ENCODE results near the gene NKD2.

Gene NKD2

DNA sequence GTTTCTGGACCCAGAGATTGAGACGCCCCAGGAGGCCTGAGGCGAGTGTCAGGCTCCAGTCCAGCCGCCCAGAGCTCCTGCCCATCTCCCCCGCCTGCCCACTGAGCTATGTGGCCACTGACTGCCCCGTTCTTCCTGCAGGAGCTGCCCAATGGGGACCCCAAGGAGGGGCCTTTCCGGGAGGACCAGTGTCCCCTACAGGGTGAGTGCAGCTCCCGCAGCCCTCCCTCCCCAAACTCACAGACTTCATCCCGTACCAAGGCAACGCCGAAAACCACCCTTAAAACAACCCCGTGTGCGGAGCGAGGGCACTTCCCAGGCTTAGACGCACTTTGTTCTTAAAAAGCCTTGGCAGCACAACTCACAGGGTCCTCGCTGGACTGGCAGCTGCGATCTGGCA, 23.4 kb downstream of the NKD2 start:
- DNase-seq = no peak

DNA sequence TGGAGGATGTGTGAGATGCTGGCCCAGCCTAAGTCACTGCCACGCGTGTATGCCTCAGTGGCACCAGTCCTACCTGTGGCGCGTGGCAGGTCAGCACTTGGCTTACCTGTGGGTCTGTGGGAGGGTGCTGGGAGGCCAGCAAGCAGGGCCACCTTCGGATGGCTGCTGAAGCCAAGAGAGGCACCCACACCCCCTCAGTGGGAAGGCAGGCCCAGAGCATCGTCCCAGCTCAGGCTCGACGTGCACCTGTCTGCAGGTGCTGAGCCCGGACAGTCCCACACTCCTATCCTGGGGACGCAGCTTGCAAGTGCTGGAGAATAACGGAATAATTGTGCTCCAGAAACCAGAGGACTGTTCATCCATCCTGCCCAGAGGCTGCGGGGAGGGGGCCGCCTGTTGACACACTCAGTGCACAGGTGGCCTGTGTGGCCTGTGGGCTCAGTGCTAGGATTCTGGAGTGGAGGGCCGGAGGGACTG, 24.0 kb downstream of the NKD2 start:
- DNase-seq = no peak

DNA sequence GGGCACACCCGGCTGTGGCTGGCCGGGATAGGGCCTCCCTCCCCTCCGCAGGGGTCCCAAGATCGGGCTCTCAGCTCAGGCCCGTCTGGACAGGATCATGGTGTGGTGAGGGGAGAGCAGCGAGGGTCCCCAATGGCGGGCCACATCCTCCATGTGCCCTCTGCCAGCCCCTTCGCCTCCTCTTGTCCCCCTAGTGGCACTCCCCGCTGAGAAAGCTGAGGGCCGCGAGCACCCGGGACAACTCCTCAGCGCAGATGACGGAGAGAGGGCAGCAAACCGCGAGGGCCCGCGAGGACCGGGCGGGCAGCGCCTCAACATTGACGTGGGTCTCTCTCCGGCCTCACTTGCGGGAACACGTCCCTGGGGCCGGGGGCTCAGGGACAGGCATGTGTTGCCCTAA, 24.6 kb downstream of the NKD2 start:
- no peak for DNase-seq

DNA sequence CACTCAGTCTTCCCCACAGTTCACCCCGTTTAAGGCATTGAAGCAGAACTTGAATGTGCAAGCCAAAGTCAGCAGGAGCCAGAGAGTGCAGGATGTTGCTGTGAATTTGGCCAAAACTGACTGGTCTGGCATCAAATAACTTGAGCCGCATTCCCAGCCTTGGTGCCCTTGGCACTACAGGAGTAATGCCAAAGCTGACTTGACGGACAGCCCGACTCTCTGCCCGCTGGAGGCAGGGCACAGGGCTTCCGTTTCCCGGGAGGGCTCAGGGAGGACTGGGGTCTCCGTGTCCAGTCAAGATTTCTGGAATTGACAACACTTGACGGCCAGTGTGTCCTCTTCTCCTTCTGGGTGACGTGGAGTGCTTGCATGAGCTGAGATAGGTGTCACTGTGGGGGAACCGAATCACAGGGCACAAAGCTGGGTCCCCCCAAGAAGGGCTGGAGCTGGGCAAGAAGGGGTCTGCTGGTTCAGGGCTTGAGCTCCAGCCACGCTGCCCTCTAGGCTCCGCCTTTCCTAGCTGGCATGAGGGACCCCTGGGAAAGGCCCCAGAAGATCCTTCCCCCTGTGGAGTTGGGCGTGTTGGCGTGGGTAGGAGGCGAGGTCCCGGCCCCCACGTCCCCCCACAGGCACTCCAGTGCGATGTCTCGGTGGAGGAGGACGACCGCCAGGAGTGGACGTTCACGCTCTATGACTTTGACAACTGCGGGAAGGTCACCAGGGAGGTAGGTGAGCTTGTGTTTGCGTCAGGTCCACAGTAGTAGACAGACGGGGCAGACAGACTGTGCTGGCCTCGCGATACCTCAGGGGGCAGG, 25.2 kb downstream of the NKD2 start:
- DNase-seq = no peak

DNA sequence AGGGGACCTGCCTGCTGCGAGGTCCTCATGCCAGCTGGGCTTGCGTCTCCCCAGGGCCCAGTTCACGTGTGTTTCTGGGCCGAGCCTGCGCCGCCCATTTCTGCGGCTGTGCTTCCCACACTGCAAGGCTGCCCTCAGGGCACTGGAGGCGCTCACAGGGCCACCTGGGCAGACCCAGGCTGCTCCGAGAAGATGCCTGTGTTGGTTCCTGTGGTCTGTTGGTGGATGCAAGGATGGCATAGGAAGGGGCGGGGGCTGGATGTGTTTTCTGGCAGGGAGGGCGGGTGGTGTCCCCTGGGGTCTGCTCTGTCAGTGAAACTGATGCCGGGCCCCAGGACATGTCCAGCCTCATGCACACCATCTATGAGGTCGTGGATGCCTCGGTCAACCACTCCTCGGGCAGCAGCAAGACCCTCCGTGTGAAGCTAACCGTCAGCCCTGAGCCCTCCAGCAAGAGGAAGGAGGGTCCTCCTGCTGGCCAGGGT, 25.9 kb downstream of the NKD2 start:
- DNase-seq = no peak

DNA sequence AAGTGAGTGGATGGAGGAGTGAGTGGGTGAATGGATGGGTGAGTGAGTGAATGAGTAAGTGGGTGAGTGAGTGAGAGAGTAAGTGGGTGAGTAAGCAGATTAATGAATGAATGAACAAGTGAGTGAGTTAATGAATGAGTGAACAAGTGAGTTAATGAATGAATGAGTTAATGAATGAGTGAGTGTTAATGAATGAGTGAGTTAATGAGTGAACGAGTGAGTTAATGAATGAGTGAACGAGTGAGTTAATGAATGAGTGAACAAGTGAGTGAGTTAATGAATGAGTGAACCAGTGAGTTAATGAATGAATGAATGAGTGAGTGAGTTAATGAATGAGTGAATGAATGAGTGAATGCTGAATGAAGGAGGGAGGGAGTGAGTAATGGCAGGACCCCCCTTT, 26.4 kb downstream of the NKD2 start:
- no peak for DNase-seq

DNA sequence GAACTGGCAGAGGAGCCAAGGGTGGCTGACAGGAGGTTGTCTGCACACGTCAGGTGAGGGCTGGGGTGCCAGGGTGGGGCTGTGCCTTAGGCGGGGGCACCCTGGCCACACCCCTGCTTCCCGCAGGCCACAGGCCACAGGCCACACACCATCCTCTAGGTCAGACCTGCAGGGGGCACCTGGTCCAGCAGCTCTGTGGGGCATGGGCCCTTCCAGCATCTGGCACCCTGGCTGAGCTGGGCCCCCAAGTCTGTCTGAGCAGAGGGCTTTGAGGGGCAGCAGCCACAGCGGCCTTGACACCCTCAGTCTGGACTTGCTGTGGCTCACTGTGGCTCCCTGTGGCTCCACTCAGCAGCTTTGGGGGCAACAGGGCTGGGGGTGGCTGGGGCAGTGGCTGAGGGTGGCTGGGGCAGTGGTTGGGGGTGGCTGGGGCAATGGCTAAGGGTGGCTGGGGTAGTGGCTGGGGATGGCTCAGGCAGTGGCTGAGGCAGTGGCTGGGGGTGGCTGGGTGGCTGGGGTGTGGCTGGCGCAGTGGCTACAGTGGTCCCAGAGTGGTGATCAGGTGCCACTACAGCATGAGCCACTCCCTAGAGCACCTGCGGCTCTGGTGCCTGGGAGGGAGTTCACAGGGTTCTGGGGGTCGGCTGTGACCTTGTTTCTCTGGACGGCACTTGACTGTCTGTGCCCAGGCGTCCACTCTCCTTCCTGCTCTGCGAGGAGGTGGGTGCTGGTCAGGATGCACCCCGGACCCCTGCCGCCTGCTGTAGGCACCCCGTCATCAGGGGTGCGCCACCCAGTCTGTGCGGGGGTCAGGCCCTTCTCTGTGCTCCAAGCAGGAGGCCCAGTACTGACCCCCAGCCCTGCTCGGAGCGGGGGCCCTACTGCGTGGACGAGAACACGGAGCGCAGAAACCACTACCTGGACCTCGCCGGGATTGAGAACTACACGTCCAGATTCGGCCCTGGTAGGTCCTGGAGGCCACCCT, 27.1 kb downstream of the NKD2 start:
- DNase-seq = no peak

DNA sequence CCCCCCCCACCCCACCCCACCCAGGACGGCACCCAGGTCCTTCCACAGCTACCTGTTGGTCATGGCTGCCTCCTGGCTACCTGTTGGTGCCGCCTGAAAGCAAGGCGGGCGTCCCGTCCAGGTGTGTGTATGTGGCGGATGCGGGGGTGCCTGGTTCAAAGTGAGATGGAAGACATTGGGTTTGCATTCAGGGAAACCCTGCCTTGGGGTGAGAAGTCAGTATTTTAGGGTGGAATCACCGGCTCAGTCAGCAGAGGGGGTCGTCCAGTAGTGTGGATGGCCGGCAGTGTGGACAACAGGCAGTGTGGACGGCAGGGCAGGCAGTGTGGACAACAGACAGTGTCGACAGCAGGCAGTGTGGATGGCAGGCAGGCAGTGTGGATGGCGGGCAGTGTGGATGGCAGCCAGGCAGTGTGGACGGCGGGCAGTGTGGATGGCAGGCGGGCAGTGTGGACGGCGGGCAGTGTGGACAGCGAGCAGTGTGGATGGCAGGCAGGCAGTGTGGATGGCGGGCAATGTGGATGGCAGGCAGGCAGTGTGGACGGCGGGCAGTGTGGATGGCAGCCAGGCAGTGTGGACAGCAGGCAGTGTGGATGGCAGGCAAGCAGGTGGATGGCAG, 28.0 kb downstream of the NKD2 start:
- no peak for DNase-seq

DNA sequence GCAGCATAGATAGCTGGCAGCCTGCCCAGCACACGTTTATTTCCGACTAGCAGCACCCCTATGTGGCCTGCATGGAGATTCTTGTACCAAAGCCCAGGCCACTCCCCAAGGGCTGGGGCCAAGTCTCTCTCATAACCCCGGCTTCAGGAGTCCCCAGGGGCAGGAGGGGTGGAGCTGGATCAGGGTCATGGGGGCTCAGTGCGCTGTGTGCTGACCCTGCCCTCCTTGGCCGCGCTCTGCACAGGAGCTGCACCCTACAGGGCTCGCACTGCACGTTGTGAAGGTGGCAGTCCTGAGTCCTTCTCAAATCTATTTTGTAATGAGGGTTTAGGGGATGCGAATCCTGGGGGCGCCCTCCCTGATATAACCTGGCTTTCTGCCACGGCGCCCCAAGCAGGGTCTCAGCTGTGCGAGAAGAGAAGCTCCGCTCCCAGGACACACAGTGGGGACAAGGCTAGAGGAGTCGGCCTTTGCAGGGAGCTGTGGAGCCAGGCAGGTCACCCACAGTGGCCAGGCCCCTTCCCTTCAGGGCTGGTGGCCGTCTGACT, 28.6 kb downstream of the NKD2 start:
- no peak for DNase-seq

DNA sequence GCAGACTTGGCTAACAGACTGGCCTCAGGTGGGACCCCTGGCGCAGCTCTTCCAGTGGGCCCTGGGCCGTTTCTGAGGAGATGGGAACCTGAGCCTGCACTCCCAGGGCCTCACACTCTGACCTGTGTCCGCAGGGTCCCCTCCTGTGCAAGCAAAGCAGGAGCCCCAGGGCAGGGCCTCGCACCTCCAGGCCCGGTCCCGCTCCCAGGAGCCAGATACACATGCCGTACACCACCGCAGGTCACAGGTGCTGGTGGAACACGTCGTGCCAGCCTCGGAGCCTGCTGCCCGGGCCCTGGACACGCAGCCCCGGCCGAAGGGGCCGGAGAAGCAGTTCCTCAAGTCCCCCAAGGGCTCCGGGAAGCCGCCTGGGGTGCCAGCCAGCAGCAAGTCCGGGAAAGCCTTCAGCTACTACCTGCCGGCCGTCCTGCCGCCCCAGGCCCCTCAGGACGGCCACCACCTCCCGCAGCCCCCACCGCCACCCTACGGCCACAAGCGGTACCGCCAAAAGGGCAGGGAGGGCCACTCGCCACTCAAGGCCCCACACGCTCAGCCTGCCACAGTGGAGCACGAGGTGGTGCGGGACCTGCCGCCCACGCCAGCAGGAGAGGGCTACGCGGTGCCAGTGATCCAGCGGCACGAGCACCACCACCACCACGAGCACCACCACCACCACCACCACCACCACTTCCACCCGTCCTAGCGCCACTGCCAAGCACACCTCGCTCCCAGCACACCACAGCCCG, 29.2 kb downstream of the NKD2 start:
- DNase-seq = no peak

DNA sequence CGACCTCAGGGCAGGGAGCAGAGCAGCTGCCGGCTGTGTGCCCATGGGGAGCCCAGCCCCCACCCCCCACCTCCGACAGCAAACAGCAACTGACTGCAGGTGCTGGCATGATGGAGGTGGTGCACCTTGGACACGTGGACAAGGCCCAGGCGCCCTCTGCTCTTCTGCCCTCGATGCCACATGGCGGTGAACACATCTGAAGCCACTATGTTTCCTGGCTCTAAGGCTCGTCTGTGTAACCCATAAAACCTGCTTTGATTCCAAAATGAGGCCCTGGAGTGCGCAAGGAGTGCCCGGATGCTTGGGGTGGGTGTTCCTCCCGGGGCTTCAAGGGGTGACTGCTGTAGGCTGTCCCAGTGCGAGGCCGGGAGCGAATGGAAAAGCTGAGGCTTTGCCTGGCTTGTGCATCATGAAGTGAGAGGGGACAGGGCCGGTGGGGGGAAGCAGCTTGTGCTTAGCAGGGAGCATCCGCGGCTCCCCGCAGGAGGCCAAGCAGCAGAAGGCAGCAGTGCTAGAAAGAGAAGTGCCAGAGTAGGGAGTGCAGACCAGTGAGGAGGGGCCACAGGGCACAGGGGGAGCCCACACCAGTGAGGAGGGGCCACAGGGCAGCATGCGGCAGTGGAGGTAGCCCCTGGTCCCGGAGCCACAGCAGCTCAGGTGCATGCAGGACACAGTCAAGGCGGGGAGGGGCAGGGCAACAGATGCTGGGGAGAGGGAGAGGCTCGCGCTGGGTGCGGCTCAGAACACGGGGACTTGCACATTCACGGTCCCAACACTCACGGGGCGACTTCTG, 30.0 kb downstream of the NKD2 start:
- DNase-seq = no peak

DNA sequence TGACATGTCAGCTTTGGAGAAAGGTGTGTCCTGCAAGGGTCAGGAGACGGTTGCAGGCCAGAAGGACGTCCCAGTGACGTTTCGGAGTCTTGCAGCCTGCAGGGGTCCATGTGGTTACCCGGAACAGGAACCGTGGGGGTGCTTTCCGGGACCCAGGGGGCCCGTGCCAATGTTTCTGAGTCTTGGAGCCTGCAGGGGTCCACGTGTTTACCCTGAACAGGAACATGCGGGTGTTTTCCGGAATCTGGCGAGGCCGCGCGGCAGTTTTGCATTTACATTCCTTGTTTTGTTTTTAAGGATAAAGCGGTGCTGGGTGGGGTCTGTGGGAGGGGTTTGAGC, 30.6 kb downstream of the NKD2 start:
- DNase-seq = no peak

DNA sequence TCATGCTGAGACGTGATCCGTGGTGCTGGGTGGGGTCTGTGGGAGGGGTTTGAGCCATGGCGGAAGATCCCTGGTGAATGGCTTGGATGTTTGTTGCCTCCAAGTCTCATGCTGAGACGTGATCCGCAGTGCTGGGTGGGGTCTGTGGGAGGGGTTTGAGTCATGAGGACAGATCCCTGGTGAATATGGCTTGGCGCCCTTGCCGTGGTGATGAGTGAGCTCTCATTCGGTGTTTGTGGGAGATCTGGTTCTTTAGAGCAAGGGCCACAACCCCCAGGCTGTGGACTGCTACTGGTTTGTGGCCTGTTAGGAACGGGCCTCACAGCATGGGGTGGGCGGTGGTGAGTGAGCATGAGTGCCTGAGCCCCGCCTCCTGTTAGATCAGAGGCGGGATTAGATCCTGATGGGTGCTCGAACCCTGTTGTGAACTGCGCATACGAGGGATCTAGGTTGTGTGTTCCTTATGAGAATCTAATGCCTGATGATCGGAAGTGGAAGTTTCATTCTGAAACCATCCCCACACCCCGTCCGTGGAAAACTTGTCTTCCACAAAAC, 31.2 kb downstream of the NKD2 start:
- no peak for DNase-seq

DNA sequence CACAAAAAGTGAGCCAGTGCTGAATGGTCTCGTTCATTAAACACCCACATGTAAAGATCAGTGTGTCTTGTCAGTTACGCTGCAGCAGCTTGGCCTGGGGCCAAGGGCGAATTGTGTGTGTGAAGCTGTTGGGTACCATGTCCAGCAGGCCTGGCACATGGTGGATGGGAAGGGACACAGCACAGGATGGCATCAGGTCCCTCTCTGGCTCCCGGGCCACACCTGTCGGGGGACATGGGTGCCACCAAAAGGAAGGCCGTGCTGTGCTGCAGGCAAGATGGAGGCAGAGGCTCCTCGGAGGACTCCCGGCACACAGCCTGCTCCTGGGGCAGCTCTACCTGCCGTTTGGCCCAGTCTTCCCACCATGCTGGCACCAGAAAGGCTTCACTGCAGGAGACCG, 32.0 kb downstream of the NKD2 start:
- no peak for DNase-seq

DNA sequence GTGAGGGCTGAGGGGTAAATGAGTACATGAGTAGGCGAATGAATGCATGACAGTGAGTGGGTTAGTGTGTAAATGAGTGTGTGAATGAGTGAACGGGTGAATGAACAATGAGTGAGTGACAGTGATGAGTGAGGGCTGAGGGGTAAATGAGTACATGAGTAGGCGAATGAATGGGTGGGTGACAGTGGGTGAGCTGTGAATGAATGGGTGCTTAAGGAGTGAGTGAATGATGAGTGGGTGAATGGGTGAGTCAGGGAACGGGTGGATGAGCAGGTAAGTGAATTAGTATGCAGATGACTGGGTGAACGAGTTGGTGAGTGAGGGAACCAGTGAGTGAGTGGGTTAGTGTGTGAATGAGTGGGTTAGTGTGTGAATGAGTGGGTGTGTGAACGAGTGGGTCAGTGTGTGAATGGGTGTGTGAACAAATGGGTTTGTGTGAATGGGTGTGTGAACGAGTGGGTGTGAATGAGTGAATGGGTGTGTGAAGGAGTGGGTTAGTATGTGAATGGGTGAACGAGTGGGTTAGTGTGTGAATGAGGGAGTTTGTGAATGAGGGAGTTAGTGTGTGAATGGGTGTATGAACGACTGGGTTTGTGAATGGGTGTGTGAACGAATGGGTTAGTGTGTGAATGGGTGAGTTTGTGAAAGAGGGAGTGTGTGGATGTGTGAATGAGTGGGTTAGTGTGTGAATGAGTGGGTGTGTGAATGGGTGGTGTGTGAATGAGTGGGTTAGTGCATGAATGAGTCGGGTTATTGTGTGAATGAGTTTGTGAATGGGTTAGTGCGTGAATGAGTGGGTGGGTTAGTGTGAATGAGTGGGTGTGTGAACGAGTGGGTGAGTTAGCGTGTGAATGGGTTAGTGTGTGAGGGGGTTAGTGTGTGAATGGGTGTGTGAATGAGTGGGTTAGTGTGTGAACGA, 32.9 kb downstream of the NKD2 start:
- DNase-seq = no peak

DNA sequence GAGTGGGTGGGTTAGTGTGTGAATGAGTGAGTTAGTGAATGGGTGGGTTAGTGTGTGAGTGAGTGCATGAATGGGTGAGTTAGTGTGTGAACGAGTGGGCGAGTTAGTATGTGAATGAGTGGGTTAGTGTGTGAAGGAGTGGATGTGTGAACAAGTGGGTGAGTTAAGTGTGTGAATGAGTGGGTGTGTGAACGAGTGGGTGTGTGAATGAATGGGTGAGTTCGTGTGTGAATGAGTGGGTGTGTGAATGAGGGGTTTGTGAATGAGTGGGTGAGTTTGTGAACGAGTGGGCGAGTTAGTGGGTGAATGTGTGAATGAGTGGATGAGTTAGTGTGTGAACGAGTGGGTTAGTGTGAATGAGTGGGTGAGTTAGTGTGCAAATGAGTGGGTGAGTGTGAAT, 34.0 kb downstream of the NKD2 start:
- DNase-seq = no peak

DNA sequence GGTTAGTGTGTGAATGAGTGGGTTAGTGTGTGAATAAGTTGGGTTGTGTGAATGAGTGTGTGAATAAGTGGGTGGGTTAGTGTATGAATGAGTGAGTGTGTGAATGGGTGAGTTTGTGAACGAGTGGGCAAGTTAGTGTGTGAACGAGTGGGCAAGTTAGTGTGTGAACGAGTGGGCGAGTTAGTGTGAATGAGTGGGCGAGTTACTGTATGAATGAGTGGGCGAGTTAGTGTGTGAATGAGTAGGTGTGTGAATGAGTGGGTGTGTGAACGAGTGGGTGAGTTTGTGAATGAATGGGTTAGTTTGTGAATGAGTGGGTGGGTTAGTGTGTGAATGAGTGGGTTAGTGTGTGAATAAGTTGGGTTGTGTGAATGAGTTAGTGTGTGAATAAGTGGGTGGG, 34.7 kb downstream of the NKD2 start:
- DNase-seq = no peak

DNA sequence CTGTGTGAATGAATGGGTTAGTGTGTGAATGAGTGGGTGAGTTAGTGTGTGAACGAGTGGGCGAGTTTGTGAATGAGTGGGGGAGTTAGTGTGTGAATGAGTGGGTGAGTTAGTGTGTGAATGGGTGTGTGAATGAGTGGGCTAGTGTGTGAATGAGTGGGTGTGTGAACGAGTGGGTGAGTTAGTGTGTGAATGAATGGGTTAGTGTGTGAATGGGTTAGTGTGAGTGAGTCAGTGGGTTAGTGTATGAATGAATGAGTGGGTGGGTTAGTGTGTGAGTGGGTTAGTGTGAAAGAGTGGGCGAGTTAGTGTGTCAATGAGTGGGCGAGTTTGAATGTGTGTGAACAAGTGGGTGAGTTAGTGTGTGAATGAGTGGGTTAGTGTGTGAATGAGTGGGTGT, 35.5 kb downstream of the NKD2 start:
- DNase-seq = no peak

DNA sequence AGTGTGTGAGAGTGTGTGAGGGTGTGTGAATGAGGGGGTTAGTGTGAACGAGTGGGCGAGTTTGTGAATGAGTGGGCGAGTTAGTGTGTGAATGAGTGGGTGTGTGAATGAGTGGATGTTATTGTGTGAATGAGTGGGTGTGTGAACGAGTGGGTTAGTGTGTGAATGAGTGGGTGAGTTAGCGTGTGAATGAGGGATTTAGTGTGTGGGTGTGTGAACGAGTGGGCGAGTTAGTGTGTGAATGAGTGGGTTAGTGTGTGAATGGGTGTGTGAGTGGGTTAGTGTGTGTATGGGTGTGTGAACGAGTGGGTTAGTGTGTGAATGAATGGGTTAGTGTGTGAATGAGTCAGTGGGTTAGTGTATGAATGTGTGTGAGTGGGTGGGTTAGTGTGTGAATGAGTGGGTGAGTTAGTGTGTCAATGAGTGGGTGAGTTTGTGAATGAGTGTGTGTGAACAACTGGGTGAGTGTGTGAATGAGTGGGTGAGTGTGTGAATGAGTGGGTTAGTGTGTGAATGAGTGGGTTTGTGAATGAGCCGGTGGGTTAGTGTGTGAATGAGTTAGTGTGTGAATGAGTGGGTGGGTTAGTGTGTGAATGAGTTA, 37.5 kb downstream of the NKD2 start:
- DNase-seq = no peak

Data from activated CD4-positive, alpha-beta T cell treated with anti-CD3 and anti-CD28 coated beads, Interleukin-2, Interleukin-6, amounts not matched to agents 100 ng/mL and 50 ng/mL, durations not matched to agents 16 hours and 8 hours (primary cell).